NT2/D1 (cell line): ENCODE measurements around the gene CELSR1.

Experiments used
- SUZ12 ChIP-seq: IDR thresholded peaks from 2 replicates; pipeline ENCODE4 v1.6.1; 2011; ENCODE audit not compliant: insufficient read length, insufficient read depth; ENCODE audit errors: extremely low read depth
- YY1 ChIP-seq: IDR thresholded peaks from 2 replicates; pipeline ENCODE4 v1.6.1; 2011; ENCODE audit not compliant: insufficient read length, insufficient read depth
- ZNF274 ChIP-seq: IDR thresholded peaks from 2 replicates; pipeline ENCODE4 v1.6.1; 2011; ENCODE audit warnings: mild to moderate bottlenecking, low read depth, low read length

DNA sequence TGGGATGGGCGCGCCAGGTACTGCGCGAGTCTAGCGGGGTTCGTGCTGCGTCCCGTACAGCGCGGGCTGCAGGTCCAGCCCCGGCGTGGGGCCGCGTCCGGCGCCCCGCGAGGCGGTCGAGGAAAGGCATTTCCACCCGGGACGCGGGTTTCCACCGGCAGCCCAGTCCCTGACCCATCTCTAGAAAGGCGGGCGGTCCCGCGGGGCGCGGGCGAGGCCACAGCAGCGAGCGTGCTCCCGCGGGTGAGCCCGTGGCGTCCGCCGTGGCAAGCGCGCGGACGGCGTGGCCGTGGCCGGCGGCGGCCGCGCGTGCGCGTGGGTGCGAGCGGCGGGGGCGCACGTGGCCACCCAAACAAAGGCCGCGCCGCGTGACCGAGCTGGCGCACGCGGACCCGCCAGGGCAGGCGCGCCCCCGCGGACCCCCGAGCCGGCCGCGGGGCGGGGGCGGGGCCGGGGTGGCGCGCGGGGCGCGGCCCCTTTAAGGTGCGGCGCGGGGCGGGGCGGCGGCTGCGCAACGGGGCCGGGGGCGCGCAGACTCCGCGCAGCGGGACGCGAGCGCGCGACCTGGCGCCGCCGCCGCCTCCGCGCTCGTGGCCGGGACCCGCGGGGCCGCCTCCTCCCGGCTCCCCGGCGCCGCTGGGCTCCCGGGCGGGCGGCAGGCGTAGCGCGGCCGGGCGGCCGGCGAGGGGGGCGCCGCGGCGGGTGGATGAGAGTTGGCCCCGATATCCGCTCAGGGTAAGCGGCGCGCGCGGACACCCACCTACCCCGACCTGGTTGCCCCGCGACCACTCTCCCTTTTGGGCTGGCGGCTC is 39.3 kb upstream of the CELSR1 start:
- no peak for TF ChIP-seq YY1
- no peak for TF ChIP-seq ZNF274
- TF ChIP-seq SUZ12: no peak
